Osteocyte (in vitro differentiated cells): ENCODE data around the gene MS4A15. TPM values are rescaled to one million over a fixed set of nuclear protein-coding genes. Genes with fewer than 3 reads are reported as not detected.

Experiments used
- DNase-seq: peaks from one replicate; pipeline ENCODE4 v3.0.0; 2021; ENCODE audit warnings: mixed read lengths; ENCODE audit not compliant: unreplicated experiment; ENCODE audit errors: extremely low spot score
- H3K27ac Mint-ChIP-seq: one replicate; pipeline ENCODE4 v1.8.0; 2021; ENCODE audit warnings: mild to moderate bottlenecking, mixed read lengths; ENCODE audit not compliant: unreplicated experiment
- H3K27me3 Mint-ChIP-seq: one replicate; pipeline ENCODE4 v1.8.0; 2021; ENCODE audit warnings: mixed read lengths; ENCODE audit not compliant: unreplicated experiment
- H3K36me3 Mint-ChIP-seq: one replicate; pipeline ENCODE4 v1.8.0; 2021; ENCODE audit warnings: mixed read lengths; ENCODE audit not compliant: unreplicated experiment
- H3K4me1 Mint-ChIP-seq: one replicate; pipeline ENCODE4 v1.8.0; 2021; ENCODE audit warnings: mixed read lengths; ENCODE audit not compliant: unreplicated experiment
- H3K4me3 Mint-ChIP-seq: one replicate; pipeline ENCODE4 v1.8.0; 2021; ENCODE audit warnings: mild to moderate bottlenecking, moderate library complexity, mixed read lengths; ENCODE audit not compliant: unreplicated experiment
- H3K9me3 Mint-ChIP-seq: one replicate; pipeline ENCODE4 v1.8.0; 2021; ENCODE audit warnings: mixed read lengths; ENCODE audit not compliant: unreplicated experiment
- CTCF ChIP-seq: fragments of 200-600 bp; sonication (generic); IDR thresholded peaks from 2 replicates; pipeline ENCODE4 v1.5.0; 2021; ENCODE audit warnings: antibody characterized with exemption, mild to moderate bottlenecking, moderate library complexity
- total RNA-seq: library from RNA; stranded (reverse); gene quantifications from 2 replicates; pipeline ENCODE4 v1.2.1, GENCODE V29; 2021

The MS4A15 gene
- total RNA-seq, 1 donor from 2014 or later: not detected

DNA sequence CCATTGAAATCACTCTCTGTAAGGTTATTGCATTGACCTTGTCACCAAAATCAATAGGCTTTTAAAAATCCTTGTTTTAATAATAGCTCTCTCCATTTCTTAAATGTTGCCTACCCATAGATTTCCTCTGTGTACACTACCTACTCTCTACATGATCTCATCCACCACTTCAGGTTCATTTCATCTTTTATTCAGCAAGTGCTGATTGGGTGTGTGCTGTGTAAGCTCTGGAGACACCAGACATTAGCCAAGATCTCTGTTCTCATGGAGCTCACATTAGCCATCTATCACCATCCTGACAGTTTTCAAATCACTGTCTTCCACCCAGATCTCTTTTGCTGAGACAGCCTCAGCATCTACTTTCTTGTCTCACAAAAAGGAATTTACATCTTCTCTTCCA, 24.1 kb downstream of the MS4A15 start:
- H3K36me3 Mint-ChIP-seq: no peaks in the 10 kb centered on the region
- no peak overlapping the region for H3K27ac Mint-ChIP-seq
- no peak for TF ChIP-seq CTCF
- H3K27me3 Mint-ChIP-seq: no peaks in the 10 kb centered on the region
- no peak overlapping the region for H3K4me3 Mint-ChIP-seq
- no peaks in the 10 kb centered on the region for H3K9me3 Mint-ChIP-seq
- DNase-seq: no peak
- peaks cover 4% of the 10 kb centered on the region for H3K4me1 Mint-ChIP-seq

GRCh38 chr11:60781286-60781980, 24.8 kb downstream of the MS4A15 start:
- H3K27me3 Mint-ChIP-seq: no peaks in the 10 kb centered on the region
- no peak for DNase-seq

DNA sequence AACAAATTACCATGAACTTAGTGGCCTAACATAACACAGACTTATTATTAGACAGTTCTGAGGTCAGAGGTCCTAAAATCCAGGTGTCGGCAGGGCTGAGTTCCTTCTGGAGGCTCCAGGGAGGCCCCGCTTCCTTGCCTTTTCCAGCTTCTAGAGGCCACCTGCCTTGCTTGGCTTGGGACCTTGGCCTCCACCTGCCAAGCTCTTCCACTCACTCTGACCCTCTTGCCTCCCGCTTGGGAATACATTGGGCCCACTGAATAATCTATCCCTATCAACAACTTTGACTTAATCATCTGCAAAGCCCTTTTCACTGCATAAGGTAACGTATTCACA, 25.3 kb downstream of the MS4A15 start:
- H3K27ac Mint-ChIP-seq: no peak overlapping the region
- peaks cover 14% of the 10 kb centered on the region for H3K4me1 Mint-ChIP-seq
- DNase-seq: no peak
- H3K36me3 Mint-ChIP-seq: no peaks in the 10 kb centered on the region
- TF ChIP-seq CTCF: no peak
- no peak overlapping the region for H3K4me3 Mint-ChIP-seq
- H3K9me3 Mint-ChIP-seq: no peaks in the 10 kb centered on the region
- no peaks in the 10 kb centered on the region for H3K27me3 Mint-ChIP-seq

More at GRCh38 chr11:60781286-60781980, 24.8 kb downstream of the MS4A15 start:
- no peak overlapping the region for H3K27ac Mint-ChIP-seq
- H3K4me3 Mint-ChIP-seq: no peak overlapping the region
- TF ChIP-seq CTCF: no peak
- no peaks in the 10 kb centered on the region for H3K9me3 Mint-ChIP-seq
- H3K4me1 Mint-ChIP-seq: peaks cover 8% of the 10 kb centered on the region
- H3K36me3 Mint-ChIP-seq: no peaks in the 10 kb centered on the region

GRCh38 chr11:60782393-60783140, 25.9 kb downstream of the MS4A15 start:
- H3K27ac Mint-ChIP-seq: no peak overlapping the region
- no peaks in the 10 kb centered on the region for H3K9me3 Mint-ChIP-seq
- no peaks in the 10 kb centered on the region for H3K27me3 Mint-ChIP-seq
- H3K36me3 Mint-ChIP-seq: no peaks in the 10 kb centered on the region
- DNase-seq: no peak
- no peak overlapping the region for H3K4me3 Mint-ChIP-seq
- TF ChIP-seq CTCF: no peak
- peaks cover 16% of the 10 kb centered on the region for H3K4me1 Mint-ChIP-seq

GRCh38 chr11:60783141-60783484, 26.4 kb downstream of the MS4A15 start:
- no peaks in the 10 kb centered on the region for H3K9me3 Mint-ChIP-seq
- no peaks in the 10 kb centered on the region for H3K36me3 Mint-ChIP-seq
- DNase-seq: no peak
- H3K4me1 Mint-ChIP-seq: peaks cover 16% of the 10 kb centered on the region
- H3K4me3 Mint-ChIP-seq: no peak overlapping the region
- TF ChIP-seq CTCF: no peak
- no peaks in the 10 kb centered on the region for H3K27me3 Mint-ChIP-seq
- H3K27ac Mint-ChIP-seq: no peak overlapping the region
